Measurements from ENCODE around the gene NRBF2.

NRBF2 gene

DNA sequence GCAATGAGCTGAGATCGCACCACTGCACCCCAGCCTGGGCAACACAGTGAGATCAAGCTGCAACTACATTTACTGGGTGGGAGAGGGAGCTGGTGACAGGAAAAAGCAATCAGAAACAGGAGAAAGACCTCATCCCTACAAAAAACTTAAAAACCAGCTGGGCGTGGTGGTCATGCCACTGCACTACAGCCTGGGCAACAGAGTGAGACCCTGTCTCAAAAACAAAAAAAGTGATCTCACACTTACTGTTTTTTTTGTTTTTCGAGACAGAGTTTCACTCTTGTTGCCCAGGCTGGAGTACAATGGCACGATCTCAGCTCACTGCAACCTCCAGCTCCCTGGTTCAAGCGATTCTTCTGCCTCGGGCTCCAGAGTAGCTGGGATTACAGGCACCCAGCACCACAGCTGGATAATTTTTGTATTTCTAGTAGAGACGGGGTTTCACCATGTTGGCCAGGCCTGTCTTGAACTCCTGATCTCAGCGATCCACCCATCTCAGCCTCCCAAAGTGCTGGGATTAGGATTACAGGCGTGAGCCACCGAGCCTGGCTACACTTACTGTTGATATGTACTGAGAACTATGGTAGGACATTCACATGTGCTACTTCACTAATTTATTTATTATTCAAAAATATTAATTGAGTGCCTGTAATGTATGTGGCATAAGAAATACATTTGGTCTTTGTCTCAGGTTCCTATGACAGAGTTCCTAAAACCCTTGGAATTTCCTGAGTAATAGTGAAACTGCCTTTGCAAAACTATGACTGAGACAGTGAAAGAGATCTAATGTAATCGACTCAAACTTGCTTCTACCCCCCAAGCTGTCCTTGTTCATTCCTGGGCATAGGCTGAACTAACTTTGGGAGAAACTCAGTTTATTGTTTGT is 27.7 kb upstream of the NRBF2 start:
- Histone ChIP-seq H3K4me1 (ENCODE audit: control insufficient read depth in 1 of 2, insufficient read depth in 1 of 2, low read depth in 1 of 2, low read length in 1 of 2) (no peaks in the 10 kb centered on the region), H3K36me3 (no peaks in the 10 kb centered on the region), H3K27me3 (no peaks in the 10 kb centered on the region), H3K4me3 (ENCODE audit: low read depth in 1 of 2, low read length in 1 of 2) (no peak overlapping the region), H3K9me3 (no peaks in the 10 kb centered on the region), H3K27ac (no peak overlapping the region)
- no peak for TF ChIP-seq CTCF (IDR thresholded peaks at IDR 0.05)

DNA sequence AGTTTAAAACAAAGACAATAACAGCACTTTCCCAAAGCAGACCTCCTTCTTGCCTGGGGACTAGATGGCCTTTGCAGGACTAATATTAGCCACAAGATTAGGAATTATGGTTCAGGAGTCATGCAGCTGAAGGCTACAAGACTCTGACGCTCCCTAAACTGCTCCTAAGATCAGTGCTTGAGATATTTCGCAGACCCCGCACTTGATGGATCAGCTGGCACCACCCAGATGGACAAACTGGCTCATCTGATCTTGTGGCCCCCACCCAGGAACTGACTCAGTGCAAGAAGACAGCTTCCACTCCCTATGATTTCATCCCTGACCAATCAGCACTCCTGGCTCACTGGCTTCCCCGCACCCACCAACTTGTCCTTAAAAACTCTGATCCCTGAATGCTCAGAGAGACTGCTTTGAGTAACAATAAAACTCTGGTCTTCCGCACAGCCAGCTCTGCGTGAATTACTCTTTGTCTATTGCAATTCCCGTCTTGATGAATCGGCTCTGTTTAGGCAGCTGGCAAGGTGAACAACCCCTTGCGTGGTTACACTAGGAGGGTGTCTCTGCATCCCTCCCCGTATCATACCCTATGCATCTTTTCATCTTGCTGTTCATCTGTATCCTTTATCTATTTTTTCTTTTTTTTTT is 26.9 kb upstream of the NRBF2 start:
- TF ChIP-seq CTCF (IDR thresholded peaks at IDR 0.05): no peak
- no peaks in the 10 kb centered on the region for H3K27me3 ChIP-seq
- no peaks in the 10 kb centered on the region for H3K9me3 ChIP-seq
- no peaks in the 10 kb centered on the region for H3K4me1 ChIP-seq (ENCODE audit: control insufficient read depth in 1 of 2, insufficient read depth in 1 of 2, low read depth in 1 of 2, low read length in 1 of 2)
- H3K36me3 ChIP-seq: no peaks in the 10 kb centered on the region
- no peak overlapping the region for H3K4me3 ChIP-seq (ENCODE audit: low read depth in 1 of 2, low read length in 1 of 2)
- H3K27ac ChIP-seq: no peak overlapping the region

DNA sequence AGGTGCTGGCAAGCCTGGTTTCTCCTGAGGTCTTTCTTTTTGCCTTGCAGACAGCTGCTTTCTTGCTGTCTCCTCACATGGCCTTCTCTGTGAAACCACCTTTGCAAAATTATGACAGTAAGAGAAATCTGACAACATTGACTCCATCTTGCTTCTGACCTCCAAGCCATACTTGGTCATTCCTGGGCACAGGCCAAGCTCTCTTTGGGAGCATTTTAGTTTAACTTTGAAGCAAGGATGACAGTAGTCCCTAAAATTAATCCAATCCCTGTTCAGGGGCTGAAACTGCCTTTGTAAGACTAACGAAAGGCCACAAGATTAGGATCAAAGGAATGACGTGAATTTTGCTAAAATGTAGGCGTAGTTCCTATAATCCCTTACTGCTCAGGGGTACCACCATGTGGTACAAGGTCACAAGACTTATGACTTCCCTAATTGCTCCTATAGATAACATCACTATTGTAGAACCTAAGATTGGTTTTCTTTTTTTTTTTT is 25.1 kb upstream of the NRBF2 start:
- Histone ChIP-seq H3K9me3 (no peaks in the 10 kb centered on the region), H3K27ac (no peak overlapping the region), H3K4me3 (ENCODE audit: low read depth in 1 of 2, low read length in 1 of 2) (no peak overlapping the region), H3K4me1 (ENCODE audit: control insufficient read depth in 1 of 2, insufficient read depth in 1 of 2, low read depth in 1 of 2, low read length in 1 of 2) (peaks cover 10 to 13% of the 10 kb centered on the region in 2 experiments), H3K36me3 (no peaks in the 10 kb centered on the region), H3K27me3 (no peaks in the 10 kb centered on the region)
- TF ChIP-seq CTCF (IDR thresholded peaks at IDR 0.05): no peak

- Histone ChIP-seq H3K36me3 (no peaks in the 10 kb centered on the region), H3K9me3 (no peaks in the 10 kb centered on the region), H3K27ac (no peak overlapping the region), H3K4me3 (ENCODE audit: low read depth in 1 of 2, low read length in 1 of 2) (no peak overlapping the region), H3K27me3 (no peaks in the 10 kb centered on the region), H3K4me1 (ENCODE audit: control insufficient read depth in 1 of 2, insufficient read depth in 1 of 2, low read depth in 1 of 2, low read length in 1 of 2) (peaks cover 40 to 43% of the 10 kb centered on the region in 2 experiments)
- TF ChIP-seq CTCF (IDR thresholded peaks at IDR 0.05): no peak
Measured at GRCh38 chr10:63110940-63111339, 22.2 kb upstream of the NRBF2 start.

- Histone ChIP-seq H3K4me1 (ENCODE audit: control insufficient read depth in 1 of 2, insufficient read depth in 1 of 2, low read depth in 1 of 2, low read length in 1 of 2) (peaks cover 45 to 48% of the 10 kb centered on the region in 2 experiments), H3K9me3 (no peaks in the 10 kb centered on the region), H3K4me3 (ENCODE audit: low read depth in 1 of 2, low read length in 1 of 2) (peak overlapping the region; percentile 1 to 42), H3K36me3 (no peaks in the 10 kb centered on the region), H3K27ac (peak overlapping the region; percentile 95), H3K27me3 (no peaks in the 10 kb centered on the region)
- no peak for TF ChIP-seq CTCF (IDR thresholded peaks at IDR 0.05)
Measured at GRCh38 chr10:63114031-63114814, 18.9 kb upstream of the NRBF2 start.
